Natural killer cell (primary cell): ENCODE data around the gene ADAM10. TPM values are rescaled to one million over a fixed set of nuclear protein-coding genes. Genes with fewer than 3 reads are reported as not detected.

ENCODE experiments used
- ATAC-seq, 3 donors: fragments of 150-1000 bp in 2 of 3; fragments of 200-7000 bp in 1 of 3; cut with Tn5 transposase; 1 replicate in 1 of 3; 2 replicates in 2 of 3; pipeline ENCODE4 v1.10.0; 2021; ENCODE audit warnings: mild to moderate bottlenecking in 2 of 3, moderate library complexity in 2 of 3
- DNase-seq, 2 donors: peaks; one replicate each; pipeline versions ENCODE4 v3.0.0 to v3.0.0-alpha.2; 2013 to 2021; ENCODE audit warnings: mixed read lengths in 1 of 2
- H3K27ac ChIP-seq: one replicate; pipeline ENCODE4 v1.5.1; 2013; ENCODE audit warnings: mild to moderate bottlenecking, low read length
- H3K27me3 ChIP-seq: one replicate; pipeline ENCODE4 v1.6.1; 2013; ENCODE audit warnings: low read length; ENCODE audit not compliant: control insufficient read depth, insufficient read depth
- H3K36me3 ChIP-seq: one replicate; pipeline ENCODE4 v1.6.1; 2013; ENCODE audit warnings: low read length; ENCODE audit not compliant: control insufficient read depth, insufficient read depth
- H3K4me1 ChIP-seq: one replicate; pipeline ENCODE4 v1.6.1; 2013; ENCODE audit warnings: low read length; ENCODE audit not compliant: control insufficient read depth, insufficient read depth
- H3K4me3 ChIP-seq: one replicate; pipeline ENCODE4 v1.5.1; 2013; ENCODE audit warnings: low read length
- H3K9me3 ChIP-seq: one replicate; pipeline ENCODE4 v1.6.1; 2013; ENCODE audit warnings: low read length; ENCODE audit not compliant: control insufficient read depth, insufficient read depth
- H3K27ac Mint-ChIP-seq, 2 donors: one replicate each; pipeline ENCODE4 v1.8.0; 2022; ENCODE audit warnings: mild to moderate bottlenecking in 2 of 2, mixed read lengths in 2 of 2, moderate library complexity in 1 of 2
- H3K27me3 Mint-ChIP-seq, 2 donors: one replicate each; pipeline ENCODE4 v1.8.0; 2022; ENCODE audit warnings: low read depth in 2 of 2, mixed read lengths in 2 of 2
- H3K36me3 Mint-ChIP-seq: one replicate; pipeline ENCODE4 v1.8.0; 2022; ENCODE audit warnings: mixed read lengths
- H3K4me1 Mint-ChIP-seq, 2 donors: one replicate each; pipeline ENCODE4 v1.8.0; 2022; ENCODE audit warnings: mixed read lengths in 2 of 2
- H3K4me3 Mint-ChIP-seq: one replicate; pipeline ENCODE4 v1.8.0; 2022; ENCODE audit warnings: mild to moderate bottlenecking, moderate library complexity, mixed read lengths
- H3K9me3 Mint-ChIP-seq, 2 donors: one replicate each; pipeline ENCODE4 v1.8.0; 2022; ENCODE audit warnings: mixed read lengths in 2 of 2
- WGBS: methylation state at CpG from one replicate; pipeline ENCODE4 v1.1.7; 2013; ENCODE audit warnings: missing lambda C conversion rate; ENCODE audit not compliant: insufficient coverage; 5-methylcytosine and 5-hydroxymethylcytosine counted together
- intact Hi-C: fragments of 100-400 bp; cut with micrococcal nuclease; formaldehyde crosslinking; loops from one replicate; pipeline ENCODE4 v1.14.2; 2022
- total RNA-seq, 4 donors: library from RNA; stranded (reverse); fragments of 120-200 nt in 1 of 4; gene quantifications; one replicate each; pipeline versions ENCODE4 v1.2.3 to v1.2.4, GENCODE V29; 2013 to 2022
- TF ChIP-seq, protein P1 (sequence below): fragments of 200-600 bp; IDR thresholded peaks from one replicate; pipeline ENCODE4 v1.8.0; 2022; ENCODE audit warnings: antibody characterized with exemption

The ADAM10 gene
- total RNA-seq, 3 donors from 2014 or later (not counting 1 experiment from before 2014, with no cell fraction given) = 223 to 297 (median 259) TPM

DNA sequence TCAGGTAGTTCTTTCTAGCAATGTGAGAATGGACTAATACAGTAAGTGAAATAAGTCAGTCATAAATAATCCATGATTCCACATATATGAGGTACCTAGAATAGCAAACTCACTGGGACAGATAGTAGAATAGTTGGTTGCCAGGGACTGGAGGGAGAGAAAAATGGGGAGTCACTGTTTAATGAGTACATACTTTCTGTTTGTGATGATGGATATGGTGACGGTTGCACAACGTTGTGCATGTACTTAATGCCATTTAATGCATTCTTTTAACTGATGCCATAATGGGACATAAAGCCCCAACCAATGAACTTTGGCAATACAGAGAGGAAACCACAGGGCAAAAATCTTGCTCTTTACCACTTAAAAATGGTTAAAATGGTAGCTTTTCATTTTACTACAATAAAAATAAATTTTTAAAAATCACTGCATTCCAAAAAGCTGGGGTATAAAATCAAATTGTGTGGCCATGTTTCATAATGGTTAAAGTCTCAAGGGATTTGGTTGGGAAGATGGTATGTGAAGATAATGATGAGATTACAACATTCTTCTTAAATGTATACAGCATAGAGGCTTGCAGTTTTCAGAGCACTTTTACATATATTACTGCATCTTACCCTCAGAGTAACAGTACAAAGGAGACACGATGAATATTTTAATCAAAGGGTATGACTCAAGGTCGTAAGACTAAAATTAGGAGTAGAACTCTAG is 45.2 kb downstream of the ADAM10 start:
- H3K27me3 Mint-ChIP-seq = no peaks in the 10 kb centered on the region
- peaks cover 3% of the 10 kb centered on the region for H3K4me1 ChIP-seq
- no peaks in the 10 kb centered on the region for H3K27me3 ChIP-seq
- DNase-seq (no peak), ATAC-seq (no peak)
- no peak overlapping the region for H3K4me3 Mint-ChIP-seq
- 90% methylated on average over 3 of the region's 4 CpGs for WGBS
- H3K9me3 ChIP-seq = peaks cover 3% of the 10 kb centered on the region
- H3K9me3 Mint-ChIP-seq = no peaks in the 10 kb centered on the region
- H3K4me1 Mint-ChIP-seq = peaks cover 53 to 78% of the 10 kb centered on the region in 2 donors
- no peak overlapping the region for H3K4me3 ChIP-seq
- intact Hi-C loops = no loop called here
- H3K36me3 ChIP-seq = peaks cover 4% of the 10 kb centered on the region
- H3K27ac Mint-ChIP-seq = peak overlapping the region; percentile 46 to 69
- TF ChIP-seq, protein P1, sequence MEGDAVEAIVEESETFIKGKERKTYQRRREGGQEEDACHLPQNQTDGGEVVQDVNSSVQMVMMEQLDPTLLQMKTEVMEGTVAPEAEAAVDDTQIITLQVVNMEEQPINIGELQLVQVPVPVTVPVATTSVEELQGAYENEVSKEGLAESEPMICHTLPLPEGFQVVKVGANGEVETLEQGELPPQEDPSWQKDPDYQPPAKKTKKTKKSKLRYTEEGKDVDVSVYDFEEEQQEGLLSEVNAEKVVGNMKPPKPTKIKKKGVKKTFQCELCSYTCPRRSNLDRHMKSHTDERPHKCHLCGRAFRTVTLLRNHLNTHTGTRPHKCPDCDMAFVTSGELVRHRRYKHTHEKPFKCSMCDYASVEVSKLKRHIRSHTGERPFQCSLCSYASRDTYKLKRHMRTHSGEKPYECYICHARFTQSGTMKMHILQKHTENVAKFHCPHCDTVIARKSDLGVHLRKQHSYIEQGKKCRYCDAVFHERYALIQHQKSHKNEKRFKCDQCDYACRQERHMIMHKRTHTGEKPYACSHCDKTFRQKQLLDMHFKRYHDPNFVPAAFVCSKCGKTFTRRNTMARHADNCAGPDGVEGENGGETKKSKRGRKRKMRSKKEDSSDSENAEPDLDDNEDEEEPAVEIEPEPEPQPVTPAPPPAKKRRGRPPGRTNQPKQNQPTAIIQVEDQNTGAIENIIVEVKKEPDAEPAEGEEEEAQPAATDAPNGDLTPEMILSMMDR = no peak
- no peak overlapping the region for H3K27ac ChIP-seq
- no peaks in the 10 kb centered on the region for H3K36me3 Mint-ChIP-seq

DNA sequence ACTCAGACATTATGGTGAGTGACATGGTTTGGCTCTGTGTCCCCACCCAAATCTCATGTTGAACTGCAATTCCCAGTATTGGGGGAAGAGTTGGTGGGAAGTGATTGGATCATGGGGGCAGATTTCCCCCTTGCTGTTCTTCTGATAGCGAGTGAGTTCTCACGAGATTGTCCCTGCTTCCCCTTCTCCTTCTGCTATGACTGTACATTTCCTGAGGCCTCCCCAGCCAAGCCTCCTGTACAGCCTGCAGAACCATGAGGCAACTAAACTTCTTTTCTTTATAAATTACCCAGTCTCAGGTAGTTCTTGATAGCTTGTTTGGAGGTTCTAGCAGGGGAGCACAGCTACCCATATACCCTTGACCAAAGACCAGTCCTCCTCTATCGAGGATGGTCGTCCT is 45.9 kb downstream of the ADAM10 start:
- no peak for DNase-seq
- Histone ChIP-seq H3K9me3 (peaks cover 5% of the 10 kb centered on the region), H3K27me3 (no peaks in the 10 kb centered on the region), H3K4me1 (peaks cover 4% of the 10 kb centered on the region), H3K27ac (no peak overlapping the region), H3K36me3 (peaks cover 4% of the 10 kb centered on the region), H3K4me3 (no peak overlapping the region)
- H3K4me3 Mint-ChIP-seq = no peak overlapping the region
- peaks cover 60 to 85% of the 10 kb centered on the region in 2 donors for H3K4me1 Mint-ChIP-seq
- 72% methylated on average over 3 of the region's 4 CpGs for WGBS
- H3K36me3 Mint-ChIP-seq = no peaks in the 10 kb centered on the region
- peak overlapping the region; percentile 46 to 69 for H3K27ac Mint-ChIP-seq
- intact Hi-C loops = no loop called here
- ATAC-seq = no peak
- H3K9me3 Mint-ChIP-seq = no peaks in the 10 kb centered on the region
- no peaks in the 10 kb centered on the region for H3K27me3 Mint-ChIP-seq
- TF ChIP-seq, protein P1 = no peak

DNA sequence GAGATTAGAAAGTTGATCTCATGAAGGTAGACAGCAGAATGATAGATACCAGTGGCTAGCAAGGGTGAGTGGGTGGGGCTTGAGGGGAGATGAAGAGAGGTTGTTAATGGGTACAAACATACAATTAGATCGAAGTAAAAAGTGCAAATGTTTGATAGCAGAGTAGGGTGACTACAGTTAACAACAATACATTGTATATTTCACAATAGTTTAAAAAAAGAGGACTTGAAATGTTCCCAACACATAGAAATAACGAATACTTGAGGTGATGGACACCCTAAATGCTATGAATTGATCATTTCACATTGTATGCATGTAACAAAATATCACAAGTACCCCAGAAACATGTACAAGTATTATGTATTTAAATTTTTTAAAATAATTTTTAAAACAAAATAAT is 47.3 kb downstream of the ADAM10 start:
- no peaks in the 10 kb centered on the region for H3K27me3 ChIP-seq
- WGBS = no CpG with 5 or more reads among the region's 2 CpGs

More for the DNA sequence above, 47.3 kb downstream of the ADAM10 start:
- peaks cover 15% of the 10 kb centered on the region for H3K4me1 ChIP-seq
- DNase-seq (no peak), ATAC-seq (no peak)
- Mint-ChIP-seq H3K9me3 (no peaks in the 10 kb centered on the region), H3K27ac (peak overlapping the region; percentile 46 to 48), H3K36me3 (no peaks in the 10 kb centered on the region), H3K4me1 (peaks cover 66 to 82% of the 10 kb centered on the region in 2 donors), H3K27me3 (no peaks in the 10 kb centered on the region), H3K4me3 (no peak overlapping the region)
- H3K36me3 ChIP-seq = peaks cover 4% of the 10 kb centered on the region
- intact Hi-C loops = no loop called here
- TF ChIP-seq, protein P1 = no peak
- H3K4me3 ChIP-seq = no peak overlapping the region
- peaks cover 5% of the 10 kb centered on the region for H3K9me3 ChIP-seq
- H3K27ac ChIP-seq = no peak overlapping the region
